IPS-18a (cell line): ENCODE results near the gene ZNF181.

Source experiments
- H3K27ac ChIP-seq: one replicate; pipeline ENCODE4 v1.5.1; 2013; ENCODE audit warnings: low read length
- H3K27me3 ChIP-seq: one replicate; pipeline ENCODE4 v1.6.1; 2013; ENCODE audit warnings: mild to moderate bottlenecking, low read length; ENCODE audit not compliant: control insufficient read depth, insufficient read depth
- H3K36me3 ChIP-seq: one replicate; pipeline ENCODE4 v1.6.1; 2013; ENCODE audit warnings: low read depth, low read length; ENCODE audit not compliant: control insufficient read depth
- H3K4me1 ChIP-seq: one replicate; pipeline ENCODE4 v1.6.1; 2013; ENCODE audit warnings: low read depth, low read length; ENCODE audit not compliant: control insufficient read depth
- H3K4me3 ChIP-seq: one replicate; pipeline ENCODE4 v1.5.1; 2013; ENCODE audit warnings: low read length
- H3K9ac ChIP-seq: one replicate; pipeline ENCODE4 v1.6.1; 2013; ENCODE audit warnings: mild to moderate bottlenecking, low read length, moderate library complexity
- H3K9me3 ChIP-seq: one replicate; pipeline ENCODE4 v1.6.1; 2013; ENCODE audit warnings: low read depth, low read length; ENCODE audit not compliant: control insufficient read depth

The ZNF181 gene

GRCh38 chr19:34794066-34794960, 60.3 kb downstream of the ZNF181 start:
- no peak overlapping the region for H3K27ac ChIP-seq
- H3K9me3 ChIP-seq: peaks cover 23% of the 10 kb centered on the region
- H3K4me3 ChIP-seq: no peak overlapping the region
- H3K27me3 ChIP-seq: no peaks in the 10 kb centered on the region
- H3K4me1 ChIP-seq: no peaks in the 10 kb centered on the region
- no peaks in the 10 kb centered on the region for H3K36me3 ChIP-seq
- H3K9ac ChIP-seq: no peak overlapping the region
